ENCODE results near the gene SUMO4. TPM values are rescaled to one million over a fixed set of nuclear protein-coding genes. Genes with fewer than 3 reads are reported as not detected.

SUMO4 gene
- total and polyA plus RNA-seq, 2 of the 4 experiments (the other 2 are of a cell fraction) = 2.2 TPM; not detected in 1

DNA sequence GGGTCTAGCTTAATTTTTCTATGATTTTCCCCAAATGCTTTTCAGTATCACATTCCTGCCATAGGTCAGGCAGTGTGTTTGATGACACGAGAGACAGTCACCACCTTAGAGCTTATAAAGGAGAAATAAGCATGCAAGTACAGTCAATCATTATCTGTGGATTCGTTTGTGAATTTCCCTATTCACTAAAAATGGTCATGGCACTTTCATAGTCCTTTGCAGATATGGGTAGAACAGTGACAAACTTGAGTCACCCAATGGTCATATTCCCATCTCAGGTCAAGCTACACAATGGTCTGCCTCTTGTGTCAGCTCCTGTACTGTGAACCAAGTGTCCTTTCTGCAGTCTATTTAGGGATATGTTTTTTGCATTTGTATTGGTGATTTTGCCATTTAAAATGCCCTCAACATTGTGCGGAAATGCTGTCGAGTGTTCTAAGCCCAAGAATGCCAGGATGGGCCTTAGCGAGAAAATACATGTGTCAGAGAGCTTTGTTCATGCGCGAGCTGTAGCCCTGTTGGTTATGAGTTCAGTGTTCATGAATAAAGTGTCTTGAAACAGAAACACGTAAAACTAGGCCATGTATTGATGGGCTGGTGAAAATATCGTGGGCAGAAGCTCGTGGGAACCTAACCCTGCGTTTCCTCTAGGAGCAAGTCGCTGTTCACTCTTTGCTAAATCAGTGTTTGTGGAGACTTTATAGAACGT is 19.8 kb downstream of the SUMO4 start:
- no peak overlapping the region for H3K27ac ChIP-seq (ENCODE audit: insufficient read depth, low read length)
- H2AK9ac ChIP-seq (replicated peaks; ENCODE audit: low read depth, low read length, poor library complexity) = no peak overlapping the region
- H3K4me2 ChIP-seq (ENCODE audit: low read depth, low read length) = no peak overlapping the region
- TF ChIP-seq, protein P1, sequence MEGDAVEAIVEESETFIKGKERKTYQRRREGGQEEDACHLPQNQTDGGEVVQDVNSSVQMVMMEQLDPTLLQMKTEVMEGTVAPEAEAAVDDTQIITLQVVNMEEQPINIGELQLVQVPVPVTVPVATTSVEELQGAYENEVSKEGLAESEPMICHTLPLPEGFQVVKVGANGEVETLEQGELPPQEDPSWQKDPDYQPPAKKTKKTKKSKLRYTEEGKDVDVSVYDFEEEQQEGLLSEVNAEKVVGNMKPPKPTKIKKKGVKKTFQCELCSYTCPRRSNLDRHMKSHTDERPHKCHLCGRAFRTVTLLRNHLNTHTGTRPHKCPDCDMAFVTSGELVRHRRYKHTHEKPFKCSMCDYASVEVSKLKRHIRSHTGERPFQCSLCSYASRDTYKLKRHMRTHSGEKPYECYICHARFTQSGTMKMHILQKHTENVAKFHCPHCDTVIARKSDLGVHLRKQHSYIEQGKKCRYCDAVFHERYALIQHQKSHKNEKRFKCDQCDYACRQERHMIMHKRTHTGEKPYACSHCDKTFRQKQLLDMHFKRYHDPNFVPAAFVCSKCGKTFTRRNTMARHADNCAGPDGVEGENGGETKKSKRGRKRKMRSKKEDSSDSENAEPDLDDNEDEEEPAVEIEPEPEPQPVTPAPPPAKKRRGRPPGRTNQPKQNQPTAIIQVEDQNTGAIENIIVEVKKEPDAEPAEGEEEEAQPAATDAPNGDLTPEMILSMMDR (conservative IDR thresholded peaks at IDR 0.05; ENCODE audit: low read depth, low read length) = no peak
- no peak for TF ChIP-seq RCOR1 (IDR thresholded peaks at IDR 0.05; ENCODE audit: insufficient replicate concordance, low read length)
- no peak for TF ChIP-seq FOS (IDR thresholded peaks at IDR 0.05; ENCODE audit: low read depth, low read length)
- no peak for TF ChIP-seq RAD21 (IDR thresholded peaks at IDR 0.05; ENCODE audit: low read length)
- no peak for TF ChIP-seq CEBPB (IDR thresholded peaks at IDR 0.05; ENCODE audit: low read depth, low read length)
- TF ChIP-seq RFX5 (IDR thresholded peaks at IDR 0.05; ENCODE audit: low read depth, low read length) = no peak
- TF ChIP-seq, protein P2, sequence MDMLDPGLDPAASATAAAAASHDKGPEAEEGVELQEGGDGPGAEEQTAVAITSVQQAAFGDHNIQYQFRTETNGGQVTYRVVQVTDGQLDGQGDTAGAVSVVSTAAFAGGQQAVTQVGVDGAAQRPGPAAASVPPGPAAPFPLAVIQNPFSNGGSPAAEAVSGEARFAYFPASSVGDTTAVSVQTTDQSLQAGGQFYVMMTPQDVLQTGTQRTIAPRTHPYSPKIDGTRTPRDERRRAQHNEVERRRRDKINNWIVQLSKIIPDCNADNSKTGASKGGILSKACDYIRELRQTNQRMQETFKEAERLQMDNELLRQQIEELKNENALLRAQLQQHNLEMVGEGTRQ (IDR thresholded peaks at IDR 0.05; ENCODE audit: low read depth, low read length) = no peak
- no peak for TF ChIP-seq POLR2A (IDR thresholded peaks at IDR 0.05; ENCODE audit: low read depth, low read length)
- no peak for TF ChIP-seq MAFK (IDR thresholded peaks at IDR 0.05; ENCODE audit: low read depth, low read length)
- no peak for TF ChIP-seq NFE2L2 (IDR thresholded peaks at IDR 0.05; ENCODE audit: low read depth, low read length)
- peaks cover 4% of the 10 kb centered on the region for H3K27me3 ChIP-seq (ENCODE audit: control insufficient read depth, insufficient read depth, low read length)
- intact Hi-C loops (cut with micrococcal nuclease) = no loop called here
- CTCF ChIA-PET = interaction anchor here (2.9 kb wide), 1 partner anchor 12 kb away, joined by 10 read pairs; no protein-coding TSS in a partner anchor
- in situ Hi-C loops (cut with MboI; ENCODE audit: low sequenced_read_pairs) = loop anchor here (10.0 kb wide), 1 partner anchor 835 kb away; no protein-coding TSS in a partner anchor
- H2BK5ac ChIP-seq (ENCODE audit: low read depth, low read length, poor library complexity, severe bottlenecking) = no peak overlapping the region
- H2AFZ ChIP-seq (replicated peaks; ENCODE audit: low read length, poor library complexity) = no peak overlapping the region
- dilution Hi-C loops (cut with HindIII; ENCODE audit: low sequenced_read_pairs, unreplicated experiment) = no loop called here
- H2BK15ac ChIP-seq (ENCODE audit: low read depth, low read length) = no peak overlapping the region
- peaks cover 2% of the 10 kb centered on the region; the same call in 1 of the 2 replicates for H3K4me1 ChIP-seq (ENCODE audit: control insufficient read depth, insufficient read depth, low read length)
- no peak overlapping the region for H2BK20ac ChIP-seq (ENCODE audit: low read depth, low read length)
- no peak overlapping the region for H2BK120ac ChIP-seq (ENCODE audit: low read depth, low read length)
- DNase-seq (no peak), ATAC-seq (ENCODE audit: low read depth) (no peak)
- H3K9me1 ChIP-seq (ENCODE audit: insufficient read depth, low read length) = no peaks in the 10 kb centered on the region
- H3K56ac ChIP-seq (ENCODE audit: extremely low read depth, insufficient read depth, low read length) = no peak overlapping the region
- no peak overlapping the region for H4K8ac ChIP-seq (ENCODE audit: low read depth in 2 of 2, low read length in 2 of 2)
- POLR2A ChIA-PET (ENCODE audit: unreplicated experiment) = no interaction called here
- no peaks in the 10 kb centered on the region for H3K79me1 ChIP-seq (ENCODE audit: low read depth in 1 of 2, low read length in 2 of 2)
- H4K20me1 ChIP-seq (ENCODE audit: insufficient read depth, low read length) = no peaks in the 10 kb centered on the region
- no peak overlapping the region for H3K18ac ChIP-seq (ENCODE audit: low read depth, low read length)
- H3K14ac ChIP-seq (replicated peaks; ENCODE audit: low read depth, low read length) = no peak overlapping the region
- H3K9ac ChIP-seq (ENCODE audit: low read depth, low read length) = no peak overlapping the region
- H3K23ac ChIP-seq (ENCODE audit: low read depth, low read length) = no peak overlapping the region
- H4K5ac ChIP-seq (ENCODE audit: low read depth, low read length) = no peak overlapping the region
- H3K9me3 ChIP-seq (ENCODE audit: control insufficient read depth, insufficient read depth, low read length) = no peaks in the 10 kb centered on the region
- no TSS peak for BruUV-seq (replicated peaks)
- H3K36me3 ChIP-seq (ENCODE audit: control insufficient read depth, insufficient read depth, low read length) = no peaks in the 10 kb centered on the region
- H2AK5ac ChIP-seq (ENCODE audit: low read depth, low read length) = no peak overlapping the region
- H3K4me3 ChIP-seq (ENCODE audit: insufficient read depth, low read depth, low read length) = no peak overlapping the region
- 96% methylated on average over 5 of the region's 13 CpGs; no CpG with 5 or more reads in 1 of the 2 experiments for WGBS, 2 experiments (ENCODE audit: extremely low coverage in 2 of 2, insufficient read length in 1 of 2)
- no peak overlapping the region for H3K4ac ChIP-seq (ENCODE audit: low read depth, low read length)
- H4K91ac ChIP-seq (ENCODE audit: insufficient read depth, low read depth, low read length) = no peak overlapping the region
